WTC11 (cell line): ENCODE results near the gene GREB1.

ENCODE experiments used
- CTCF ChIP-seq: fragments of 200-600 bp; IDR thresholded peaks from 2 replicates; pipeline ENCODE4 v1.8.0; 2022; ENCODE audit warnings: antibody characterized with exemption
- FOXP1 ChIP-seq: sonication (generic); formaldehyde crosslinking; IDR thresholded peaks from 2 replicates; pipeline ENCODE4 v1.8.0; 2022; ENCODE audit warnings: missing genetic modification reagents, mild to moderate bottlenecking, moderate library complexity, borderline replicate concordance
- JUN ChIP-seq: sonication (generic); formaldehyde crosslinking; IDR thresholded peaks from 2 replicates; pipeline ENCODE4 v1.8.0; 2023; ENCODE audit warnings: mild to moderate bottlenecking, missing genetic modification reagents
- NFE2L1 ChIP-seq: sonication (generic); formaldehyde crosslinking; IDR thresholded peaks from 2 replicates; pipeline ENCODE4 v1.8.1; 2023; ENCODE audit warnings: missing genetic modification reagents
- ZNF317 ChIP-seq: sonication (generic); formaldehyde crosslinking; IDR thresholded peaks from 2 replicates; pipeline ENCODE4 v1.8.1; 2023; ENCODE audit warnings: low read depth, mild to moderate bottlenecking, moderate library complexity, missing genetic modification reagents, borderline replicate concordance

GRCh38 chr2:11530864-11531465 is 2.9 kb upstream of the GREB1 start:
- TF ChIP-seq FOXP1 (no peak), NFE2L1 (CRISPR knock-in tag) (no peak), CTCF (no peak), JUN (CRISPR knock-in tag) (no peak), ZNF317 (CRISPR knock-in tag) (no peak)
